NCI-H1694 (cell line): ENCODE data around the gene CHD5.
"Not testable (repeated sequence)": the region's sequence is repeated elsewhere in the genome, so short reads cannot be mapped to it uniquely, and the experiment has no call there.

Experiments used
- DNase-seq: peaks from one replicate; lab custom pipeline; 2025; lab: John Stamatoyannopoulos, UW

The CHD5 gene

DNA sequence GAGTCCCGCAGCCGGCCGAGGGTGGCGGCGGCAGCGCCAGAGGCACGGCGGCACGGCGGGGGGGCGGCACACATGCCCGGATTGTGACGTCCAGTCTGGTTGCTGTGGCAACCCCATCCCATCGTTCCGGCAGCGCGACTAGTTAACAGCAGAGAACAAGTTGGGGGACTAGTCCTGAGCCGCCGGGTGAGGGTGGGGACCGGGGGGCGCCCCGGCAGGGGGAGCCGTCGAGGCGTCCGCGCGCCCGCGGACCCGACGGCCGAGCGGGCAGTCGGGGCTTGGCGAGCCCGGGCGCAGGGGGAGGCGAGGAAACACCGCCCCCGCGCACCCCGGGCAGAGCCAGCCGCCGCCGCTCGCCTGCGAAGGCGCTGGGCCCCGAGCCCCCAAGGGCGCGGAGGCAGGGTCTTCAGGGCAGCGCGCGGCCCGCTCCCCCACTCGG is at the start of gene CHD5:
CHD5 (minus strand) TSS at position 54 of the 439 bp plus-strand sequence. CDS start 298 bp downstream, outside the sequence.
- DNase-seq = no peak

DNA sequence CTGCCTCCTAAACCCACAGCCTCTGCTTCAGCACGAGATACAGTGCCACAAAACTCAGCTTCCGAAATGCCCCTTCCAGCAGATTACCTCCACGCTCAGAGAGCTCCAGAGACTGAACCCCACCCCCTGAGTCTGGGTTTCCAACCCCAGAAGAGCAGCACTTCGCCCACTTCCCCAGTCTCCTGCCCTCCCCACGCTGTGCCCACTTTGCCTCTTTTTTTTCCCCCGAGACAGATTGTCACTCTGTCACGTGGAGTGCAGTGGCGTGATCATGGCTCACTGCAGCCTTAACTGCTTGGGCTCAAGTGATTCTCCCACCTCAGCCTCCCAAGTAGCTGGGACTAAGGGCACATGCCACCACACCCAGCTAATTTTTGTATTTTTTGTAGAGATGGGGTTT is 45.5 kb upstream of the CHD5 start:
- no peak for DNase-seq

DNA sequence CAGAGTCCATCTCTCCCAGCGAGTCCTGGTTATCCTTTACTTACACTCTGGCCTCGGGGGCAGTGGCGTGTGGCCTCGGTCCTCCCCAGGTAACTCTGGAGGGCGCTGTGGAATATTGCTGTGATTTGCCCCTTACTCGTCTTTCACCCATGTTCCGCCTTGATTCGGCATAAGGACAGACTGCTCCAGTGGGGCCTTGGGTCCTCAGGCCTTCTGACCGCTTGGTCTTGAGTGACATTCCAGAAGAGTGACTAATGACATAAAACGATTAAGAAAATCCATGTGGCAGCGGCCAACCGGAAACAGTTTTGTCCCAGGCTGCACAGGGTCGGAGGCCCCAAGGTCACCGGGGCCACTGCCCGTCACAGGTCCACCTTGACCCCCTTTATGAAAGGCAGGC is 44.6 kb upstream of the CHD5 start:
- DNase-seq = no peak

DNA sequence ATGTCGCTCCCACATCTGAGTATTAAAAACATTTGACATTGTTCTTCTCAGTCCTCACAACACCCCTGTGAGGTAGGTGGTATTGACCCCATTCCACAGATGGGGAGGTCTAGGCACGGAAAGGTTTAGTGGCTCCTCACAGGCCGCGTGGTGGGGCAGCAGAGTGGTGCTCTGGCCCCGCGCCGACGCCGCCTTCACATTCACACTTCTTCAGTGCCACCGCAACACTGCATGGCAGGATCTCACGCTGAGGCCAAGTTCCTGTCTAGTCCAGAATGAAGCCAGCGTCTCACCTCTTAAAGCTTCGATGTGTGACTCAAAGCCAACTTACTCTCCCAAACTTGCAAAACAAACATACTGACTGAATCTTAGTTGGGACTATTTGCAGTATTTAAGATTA is 43.5 kb upstream of the CHD5 start:
- DNase-seq = no peak

DNA sequence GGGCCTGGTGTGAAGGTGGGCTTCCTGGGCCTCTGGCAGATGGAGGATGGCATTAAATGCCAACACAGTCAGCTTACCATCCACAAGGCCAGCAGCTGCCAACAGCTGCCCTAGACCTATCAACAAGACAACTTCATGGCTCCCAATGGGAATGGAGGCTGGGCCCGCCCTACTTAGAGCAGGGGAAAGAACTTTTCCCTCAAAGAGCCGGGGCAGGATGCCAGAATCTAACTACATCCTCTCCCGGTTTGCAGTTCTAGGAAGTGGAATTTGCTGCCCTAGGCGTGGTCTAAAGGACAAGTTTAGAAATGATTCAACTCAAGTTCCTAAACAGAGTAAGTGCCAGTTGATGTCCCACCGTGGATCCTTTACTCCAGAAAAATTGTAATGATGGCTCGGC is 42.5 kb upstream of the CHD5 start:
- no peak for DNase-seq

DNA sequence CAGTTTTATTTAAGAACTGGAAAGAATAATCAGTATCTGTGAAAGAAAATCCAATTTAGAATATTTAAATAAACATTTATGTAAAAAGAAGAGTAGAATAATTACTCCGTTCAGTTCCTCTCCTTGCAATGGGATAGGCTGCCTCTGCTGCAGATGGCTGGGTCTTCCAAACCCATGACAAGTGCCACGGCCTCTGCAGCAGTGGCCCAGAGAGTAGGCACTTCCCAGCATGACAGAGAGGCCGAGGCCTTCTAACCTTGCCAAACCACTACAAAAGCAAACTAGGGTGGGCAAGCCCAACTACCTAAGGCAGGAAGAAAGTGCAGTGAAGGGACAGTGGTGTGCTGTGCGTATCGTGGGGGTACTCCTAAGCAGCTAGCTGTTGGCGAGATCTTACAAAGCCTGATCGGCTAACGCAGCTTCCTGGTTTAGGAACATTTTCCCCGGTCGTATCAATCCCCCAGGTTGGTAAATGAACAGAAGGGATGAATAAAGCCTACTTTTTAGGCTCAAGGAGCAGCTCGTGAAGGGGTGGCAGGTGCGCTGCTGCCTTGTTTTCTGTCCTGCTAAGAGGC is 41.2 kb upstream of the CHD5 start:
- no peak for DNase-seq

DNA sequence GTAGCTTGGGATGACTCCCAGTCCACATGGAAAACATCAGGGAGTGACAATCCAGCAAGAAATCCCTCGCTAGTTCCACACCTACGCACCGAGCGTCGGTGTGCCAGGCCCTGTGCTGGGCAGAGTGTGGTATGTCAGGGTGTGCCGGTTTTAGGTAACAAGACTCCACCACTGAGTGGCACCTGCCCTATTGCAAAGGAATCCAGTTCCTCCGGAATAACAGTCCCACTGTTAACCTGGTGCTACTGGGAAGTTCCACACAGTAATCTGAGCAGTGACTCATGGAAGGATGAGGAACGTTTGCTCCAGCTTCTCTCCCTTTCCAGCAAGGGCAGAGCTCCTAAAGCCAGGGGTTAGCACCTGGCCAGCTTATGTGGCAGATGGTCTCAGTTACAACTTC is 40.1 kb upstream of the CHD5 start:
- no peak for DNase-seq

DNA sequence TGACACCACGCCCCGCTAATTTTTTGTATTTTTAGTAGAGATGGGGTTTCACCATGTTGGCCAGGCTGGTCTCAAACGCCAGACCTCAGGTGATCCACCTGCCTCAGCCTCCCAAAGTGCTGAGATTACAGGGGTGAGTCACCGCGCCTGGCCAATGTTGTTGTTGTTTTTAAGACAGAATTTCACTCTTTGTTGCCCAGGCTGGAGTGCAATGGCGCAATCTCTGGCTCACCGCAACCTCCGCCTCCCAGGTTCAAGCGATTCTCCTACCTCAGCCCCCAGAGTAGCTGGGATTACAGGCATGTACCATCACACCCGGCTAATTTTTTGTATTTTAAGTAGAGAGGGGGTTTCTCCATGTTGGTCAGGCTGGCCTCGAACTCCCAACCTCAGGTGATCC is 39.5 kb upstream of the CHD5 start:
- DNase-seq = not testable (repeated sequence)

DNA sequence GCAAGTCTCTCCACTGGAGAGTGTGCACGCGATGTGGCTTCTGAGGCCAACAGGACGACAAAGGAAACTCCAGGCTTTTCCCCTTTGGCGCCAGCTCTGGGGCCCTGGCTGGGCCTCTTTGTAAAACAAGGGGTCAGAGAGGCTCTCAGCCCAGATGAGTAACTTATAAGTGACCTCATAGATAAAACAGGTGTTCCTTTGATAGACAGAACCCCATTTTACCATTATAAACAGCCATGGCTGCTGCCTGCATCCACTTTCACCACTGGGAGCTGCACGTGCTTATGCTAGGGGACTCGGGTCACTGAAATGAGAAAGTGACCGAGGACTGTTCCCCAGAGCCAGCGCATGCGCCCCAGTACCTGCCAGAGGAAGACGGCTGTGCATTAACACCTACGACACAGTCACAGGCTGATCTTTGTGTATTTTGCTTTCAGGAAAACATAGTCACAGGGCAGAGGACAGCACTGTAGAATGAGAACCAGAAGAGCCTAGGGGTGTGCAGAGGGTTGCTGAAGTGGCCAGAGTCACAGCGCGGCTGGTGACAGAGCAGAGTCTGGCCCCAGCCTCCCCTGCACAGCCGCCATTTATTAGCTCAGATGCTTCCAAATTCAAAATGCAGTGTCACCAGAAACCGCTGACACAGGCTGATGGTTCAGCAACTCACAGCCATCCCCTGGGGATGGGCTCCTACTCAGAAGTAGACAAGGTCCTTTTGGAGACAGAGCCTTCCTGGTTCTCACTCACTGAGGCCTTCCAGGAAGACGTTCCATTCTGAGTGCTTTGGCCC is 38.4 kb upstream of the CHD5 start:
- no peak for DNase-seq

DNA sequence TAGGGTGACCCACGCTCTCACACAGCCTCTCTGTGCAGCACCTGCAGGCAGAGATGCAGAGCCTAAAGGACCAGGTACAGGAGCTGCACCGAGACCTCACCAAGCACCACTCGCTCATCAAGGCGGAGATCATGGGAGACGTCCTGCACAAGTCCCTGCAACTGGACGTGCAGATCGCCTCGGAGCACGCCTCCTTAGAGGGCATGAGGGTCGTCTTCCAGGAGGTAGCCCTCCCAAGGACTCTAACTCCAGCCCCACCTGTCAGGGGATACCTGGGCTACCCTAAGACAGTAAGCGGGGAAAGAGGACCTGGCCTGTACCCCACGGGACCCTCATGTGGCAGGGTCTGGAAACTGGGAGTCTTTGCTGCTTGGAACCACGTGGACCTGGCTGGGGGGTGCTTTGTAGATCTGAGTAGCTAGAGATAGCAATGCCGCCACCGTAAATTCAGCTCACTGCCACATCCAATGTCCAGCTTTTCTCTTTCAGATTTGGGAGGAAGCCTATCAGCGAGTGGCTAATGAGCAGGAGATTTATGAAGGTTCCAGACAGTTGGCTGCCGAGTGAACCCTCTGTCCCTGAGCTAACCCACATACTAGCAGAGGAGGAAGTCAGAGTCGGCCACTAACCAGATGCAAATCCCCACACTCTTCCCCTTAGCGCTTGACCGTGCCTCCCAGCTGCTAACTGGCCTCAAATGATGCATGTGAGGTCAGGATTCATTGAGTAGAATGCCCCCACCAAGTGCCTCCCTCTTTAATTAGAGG is 32.3 kb upstream of the CHD5 start:
- DNase-seq = no peak

DNA sequence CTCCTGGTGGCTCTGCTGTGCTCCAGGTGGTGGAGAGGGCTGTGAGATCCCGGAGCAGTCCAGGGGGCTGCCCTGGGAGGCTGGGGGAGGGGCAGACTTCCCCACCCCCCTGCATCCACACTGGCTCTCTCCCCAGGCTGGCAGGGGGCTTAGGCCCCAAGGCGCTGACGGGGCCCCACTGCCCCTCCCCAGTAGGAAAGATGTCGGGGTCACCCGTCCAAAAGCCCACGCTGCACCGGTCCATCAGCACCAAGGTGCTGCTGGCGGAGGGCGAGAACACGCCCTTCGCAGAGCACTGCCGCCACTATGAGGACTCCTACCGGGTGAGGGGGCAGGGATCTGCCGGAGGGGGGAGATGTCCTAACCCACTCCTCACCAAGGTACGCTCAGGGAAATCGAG is 31.6 kb upstream of the CHD5 start:
- DNase-seq = no peak

DNA sequence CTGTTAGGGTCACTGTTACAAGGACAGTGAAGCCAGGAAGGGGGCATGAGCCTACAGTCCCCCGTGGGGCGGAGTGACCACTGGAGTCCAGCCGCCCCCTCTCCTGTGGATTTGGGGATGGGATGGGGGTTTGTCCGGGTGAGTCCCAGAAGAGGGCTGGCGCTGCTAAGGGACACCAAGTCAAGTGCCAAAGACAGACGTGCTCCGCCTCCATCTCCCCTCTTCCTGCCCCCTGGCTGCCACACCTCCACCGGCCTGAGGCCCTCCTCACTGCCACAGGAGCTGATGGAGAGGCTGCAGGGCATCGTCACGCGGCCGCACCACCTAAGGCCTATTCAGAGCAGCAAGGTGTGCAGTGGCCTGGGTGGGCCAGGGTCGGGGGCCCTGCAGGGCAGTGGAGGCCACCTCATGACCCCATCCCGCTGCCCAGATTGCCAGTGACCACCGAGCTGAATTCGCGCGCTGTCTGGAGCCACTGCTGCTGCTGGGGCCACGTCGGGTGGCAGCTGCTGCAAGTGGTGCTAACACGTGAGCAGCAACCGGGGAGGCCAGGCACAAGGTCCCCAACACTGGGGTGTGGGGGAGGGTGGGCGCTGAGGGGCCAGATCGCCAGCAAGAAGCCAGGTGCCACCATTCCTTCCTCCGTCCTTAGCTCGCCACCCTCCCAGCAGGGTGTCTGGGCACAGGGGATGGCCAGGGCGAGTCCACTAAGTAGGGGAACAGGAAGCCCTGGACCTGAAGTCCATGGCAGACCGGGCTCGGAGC is 30.7 kb upstream of the CHD5 start:
- DNase-seq = no peak

DNA sequence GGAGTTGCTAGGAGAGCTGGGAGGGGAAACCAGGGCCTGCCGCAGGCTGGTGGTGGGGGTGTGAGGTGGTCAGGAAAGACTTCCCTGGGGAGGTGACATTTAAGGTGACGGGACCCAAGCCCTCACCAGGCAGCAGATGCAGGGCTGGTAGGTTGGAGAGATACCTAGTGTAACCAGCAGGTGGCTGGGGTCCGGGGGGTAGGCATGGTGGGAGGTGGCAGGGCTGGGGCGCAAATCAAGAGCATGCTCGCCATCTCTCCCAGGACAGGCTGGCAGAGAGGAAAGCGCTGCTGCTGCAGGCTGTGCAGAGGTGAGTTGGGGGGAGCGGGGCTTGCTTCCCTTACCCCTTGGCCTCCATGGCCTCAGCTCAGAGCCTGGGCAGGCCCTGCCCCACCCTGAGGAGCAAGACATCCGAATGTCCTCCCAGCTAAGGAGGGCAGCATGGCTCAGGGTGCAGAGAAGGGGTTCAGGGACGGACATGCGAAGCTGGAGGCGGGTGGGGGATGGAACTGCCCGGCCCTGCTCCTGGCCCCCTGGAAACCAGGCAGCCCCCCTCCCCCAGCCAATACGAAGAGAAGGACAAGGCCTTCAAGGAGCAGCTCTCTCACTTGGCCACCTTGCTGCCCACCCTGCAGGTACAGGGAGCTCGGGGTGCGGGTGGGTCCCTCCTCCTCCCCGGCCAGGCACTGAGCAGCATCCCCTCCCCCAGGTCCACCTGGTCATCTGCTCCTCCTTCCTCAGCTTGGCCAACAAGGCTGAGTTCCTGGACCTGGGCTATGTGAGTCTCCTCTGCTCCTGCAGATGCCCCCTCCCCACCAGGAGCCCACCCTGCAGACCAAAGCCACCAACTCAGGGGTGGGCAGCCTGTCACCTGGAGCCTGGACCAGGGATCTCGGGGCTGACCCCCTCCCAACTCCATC is 29.8 kb upstream of the CHD5 start:
- DNase-seq = no peak

DNA sequence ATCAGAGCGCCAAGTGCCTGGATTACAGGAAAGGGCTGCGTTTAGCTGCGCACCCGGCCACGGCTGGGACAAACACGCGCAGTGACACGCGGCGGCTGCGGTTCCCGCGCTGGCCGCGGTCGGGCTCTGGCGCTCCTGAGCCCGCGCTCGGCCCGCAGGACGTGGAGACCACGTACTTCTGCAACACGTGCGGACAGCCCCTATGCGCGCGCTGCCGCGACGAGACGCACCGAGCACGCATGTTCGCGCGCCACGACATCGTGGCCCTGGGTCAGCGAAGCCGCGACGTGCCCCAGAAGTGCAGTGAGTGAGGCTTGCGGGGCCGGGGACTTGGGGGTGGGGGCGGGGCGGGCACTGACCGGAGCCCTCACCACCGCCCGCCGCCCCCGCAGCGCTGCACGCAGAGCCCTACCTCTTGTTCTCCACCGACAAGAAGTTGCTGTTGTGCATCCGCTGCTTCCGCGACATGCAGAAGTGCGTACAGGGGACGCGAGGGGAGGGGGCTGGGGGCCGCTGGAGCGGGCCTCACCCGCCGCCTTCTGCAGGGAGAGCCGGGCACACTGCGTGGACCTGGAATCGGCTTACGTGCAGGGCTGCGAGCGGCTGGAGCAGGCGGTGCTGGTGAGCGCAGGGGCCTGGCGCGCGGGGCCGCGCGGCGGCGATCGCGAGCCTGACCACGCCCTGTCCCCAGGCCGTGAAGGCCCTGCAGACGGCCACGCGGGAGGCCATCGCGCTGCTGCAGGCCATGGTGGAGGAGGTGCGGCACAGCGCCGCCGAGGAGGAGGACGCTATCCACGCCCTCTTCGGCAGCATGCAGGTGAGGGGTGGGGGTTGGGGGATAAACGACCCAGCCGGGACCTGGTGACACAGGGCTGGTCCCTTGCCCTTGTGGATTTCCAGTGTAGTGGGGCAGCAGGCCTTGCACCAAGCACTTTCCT is 28.9 kb upstream of the CHD5 start:
- DNase-seq = peak; percentile 14

DNA sequence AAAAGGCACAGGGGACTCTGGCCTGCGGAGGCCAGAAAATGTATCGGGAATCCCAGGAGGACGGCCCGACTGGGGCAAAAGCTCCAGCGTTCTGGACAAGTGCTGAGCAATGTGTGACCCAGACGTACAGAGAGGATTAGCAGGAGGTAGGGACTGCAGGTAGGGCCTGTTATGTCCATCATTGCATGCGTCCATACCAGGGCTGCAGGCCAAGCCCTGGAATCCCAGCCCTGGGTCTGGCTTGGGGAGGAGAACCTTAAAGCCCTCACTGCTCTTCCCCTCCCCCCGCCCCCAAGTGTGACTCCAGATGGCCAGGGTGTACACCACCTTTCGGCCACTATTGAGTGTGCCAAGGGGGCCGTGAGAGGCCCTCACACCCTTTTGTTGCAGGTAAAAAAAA is 27.8 kb upstream of the CHD5 start:
- no peak for DNase-seq

DNA sequence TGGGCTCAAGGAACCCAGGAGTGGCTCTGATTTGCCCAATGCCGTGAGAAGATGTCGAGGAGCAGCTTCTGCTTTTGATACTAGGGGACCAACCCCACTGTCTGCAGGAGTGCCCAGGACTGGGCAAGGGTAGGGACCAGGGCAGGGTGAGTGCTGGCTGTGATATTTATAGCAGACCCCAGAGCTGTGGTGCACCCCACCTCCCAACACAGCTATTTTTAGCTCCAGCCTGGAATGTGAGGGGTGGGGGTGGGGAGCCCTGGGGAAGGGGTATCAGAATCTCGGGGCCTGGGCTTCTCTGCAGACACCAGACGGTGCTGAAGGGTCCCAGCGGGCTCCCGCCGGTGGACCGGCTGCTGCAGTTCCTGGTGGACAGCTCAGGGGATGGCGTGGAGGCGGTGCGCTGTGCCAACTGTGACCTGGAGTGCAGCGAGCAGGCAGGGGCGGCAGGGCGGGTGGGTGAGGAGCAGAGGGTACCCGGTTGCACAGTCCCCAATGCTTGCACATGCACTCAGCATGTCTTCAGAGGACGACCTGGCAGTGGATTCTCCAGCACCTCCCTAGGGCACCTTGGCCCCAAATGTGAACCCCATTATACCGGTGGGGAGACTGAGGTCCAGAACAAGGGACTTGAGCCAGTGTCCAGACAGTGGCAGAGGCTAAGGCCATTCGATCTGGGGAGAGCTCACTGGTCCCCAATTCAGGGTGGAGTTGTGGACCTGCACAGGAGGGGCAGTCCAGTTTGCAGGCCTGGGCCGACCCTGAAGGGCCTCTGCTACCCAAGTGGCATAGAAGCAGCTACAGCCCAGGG is 27.2 kb upstream of the CHD5 start:
- DNase-seq = no peak

DNA sequence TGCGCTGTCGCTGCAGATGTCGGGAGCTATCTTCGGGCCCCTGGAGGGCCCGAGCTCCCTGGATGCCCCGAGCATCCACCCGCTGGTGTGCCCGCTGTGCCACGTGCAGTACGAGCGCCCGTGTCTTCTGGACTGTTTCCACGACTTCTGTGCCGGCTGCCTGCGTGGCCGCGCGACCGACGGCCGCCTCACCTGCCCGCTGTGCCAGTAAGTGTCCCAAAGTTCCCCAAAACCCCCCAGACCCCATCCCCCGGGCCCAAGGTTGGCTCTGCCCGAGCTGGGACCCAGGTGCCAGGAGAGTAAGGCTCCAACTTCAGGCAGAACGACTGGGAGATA is 26.4 kb upstream of the CHD5 start:
- DNase-seq = no peak

DNA sequence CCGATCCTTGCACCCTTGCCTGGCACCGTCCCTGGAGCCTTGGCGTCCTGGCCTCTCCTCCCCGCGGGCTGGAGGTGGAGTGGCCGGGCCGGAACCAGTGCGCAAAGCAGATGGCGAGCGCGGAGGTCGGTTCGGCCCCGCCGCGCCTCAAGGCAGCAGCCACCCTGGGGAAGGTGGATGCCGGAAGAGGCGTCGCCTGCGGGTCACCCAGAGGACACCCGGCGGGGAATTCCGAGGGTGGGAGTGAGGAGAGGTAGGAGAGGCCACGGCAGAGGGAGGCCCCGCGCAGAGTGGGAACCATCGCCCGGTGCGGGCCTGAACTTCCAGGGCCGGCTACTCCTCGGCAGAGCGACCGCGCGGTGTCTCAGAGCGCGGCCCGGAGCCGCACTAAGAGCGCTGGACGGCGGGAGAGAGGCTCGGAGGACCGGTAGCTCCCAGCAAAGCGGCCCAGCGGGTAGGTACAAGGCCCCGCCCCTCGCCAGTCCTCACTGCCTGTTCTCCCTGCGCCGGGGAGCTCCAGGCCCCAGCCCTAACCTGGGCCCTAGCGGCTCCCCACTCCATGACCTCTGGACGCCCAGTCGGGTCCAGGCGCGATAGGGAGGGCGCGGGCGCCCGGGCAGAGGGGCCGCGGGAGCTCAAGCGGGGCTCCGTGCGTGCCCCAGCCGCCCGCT is 25.9 kb upstream of the CHD5 start, which contains the start of gene RNF207:
RNF207 (plus strand) TSS at position 271 of the 671 bp plus-strand sequence. CDS start 417 bp downstream, outside the sequence.
- DNase-seq = no peak

DNA sequence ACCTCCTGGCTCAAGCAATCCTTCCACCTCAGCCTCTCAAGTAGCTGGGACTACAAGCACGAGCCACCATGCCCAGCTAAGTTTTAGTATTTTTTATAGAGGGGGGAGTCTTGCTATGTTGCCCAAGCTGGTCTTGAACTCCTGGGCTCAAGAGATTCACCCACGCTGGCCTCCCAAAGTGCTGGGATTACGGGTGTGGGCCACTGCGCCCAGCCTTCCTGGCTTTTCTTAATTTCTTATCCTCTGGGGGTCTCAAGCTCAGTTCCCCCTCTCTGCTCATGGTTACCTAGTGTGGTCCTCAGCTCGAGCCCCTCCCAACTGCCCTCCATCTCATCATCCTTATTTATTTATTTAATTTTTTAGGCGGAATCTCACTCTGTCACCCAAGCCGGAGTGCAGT is 22.1 kb upstream of the CHD5 start:
- DNase-seq = no peak
